Thyroid gland (tissue), 4 donors: ENCODE results near the gene CBY3. TPM values are rescaled to one million over a fixed set of nuclear protein-coding genes. Genes with fewer than 3 reads are reported as not detected.
A peak's percentile ranks its signal among the peaks of the same experiment; 100 is the strongest.
"Not testable (repeated sequence)": the region's sequence is repeated elsewhere in the genome, so short reads cannot be mapped to it uniquely, and the experiment has no call there.

Experiments
- DNase-seq, 2 donors: peaks; one replicate each; pipeline ENCODE4 v3.0.0-alpha.2; 2019
- H3K27ac ChIP-seq, 3 donors: fragments of 200-600 bp; sonication (generic); 1 replicate in 2 of 3; 2 replicates in 1 of 3; pipeline ENCODE4 v1.5.1; 2016 to 2019; ENCODE audit warnings: mild to moderate bottlenecking in 1 of 3, moderate library complexity in 1 of 3
- H3K27me3 ChIP-seq: fragments of 200-600 bp; sonication (generic); one replicate; pipeline ENCODE4 v1.5.1; 2019
- H3K36me3 ChIP-seq, 2 donors: fragments of 200-600 bp; sonication (generic); one replicate each; pipeline ENCODE4 v1.5.1; 2016 to 2019
- H3K4me1 ChIP-seq, 2 donors: fragments of 200-600 bp; sonication (generic); one replicate each; pipeline ENCODE4 v1.5.1; 2017 to 2019
- H3K4me3 ChIP-seq, 3 donors: fragments of 200-600 bp; sonication (generic); replicated peaks in 1 of 3; 1 replicate in 2 of 3; 2 replicates in 1 of 3; pipeline ENCODE4 v1.5.1; 2016; ENCODE audit warnings: mild to moderate bottlenecking in 1 of 3
- H3K9me3 ChIP-seq: fragments of 200-600 bp; sonication (generic); one replicate; pipeline ENCODE4 v1.5.1; 2017
- WGBS, 2 donors: methylation state at CpG; one replicate each; pipeline ENCODE4 v1.1.5; 2017; 5-methylcytosine and 5-hydroxymethylcytosine counted together
- intact Hi-C: fragments of 100-400 bp; cut with DNase I; formaldehyde crosslinking; loops from one replicate; pipeline ENCODE4 v1.15.1; 2023
- small RNA-seq: library from RNA; depleted of rRNA; stranded (forward); fragments of <200 nt; gene quantifications from one replicate; pipeline ENCODE3, GENCODE V24; 2016
- total RNA-seq, 4 donors: library from RNA; depleted of rRNA; stranded (reverse); fragments of >200 nt; gene quantifications; one replicate each; pipeline ENCODE4 v1.2.3, GENCODE V29; 2016

The CBY3 gene
- total RNA-seq, 4 donors from 2014 or later, result 0.67 TPM; not detected in 3

- H3K27me3 ChIP-seq, H3K4me1 ChIP-seq, H3K36me3 ChIP-seq, H3K27ac ChIP-seq, H3K4me3 ChIP-seq, DNase-seq, intact Hi-C loops, H3K9me3 ChIP-seq: not testable (repeated sequence)
- 80 to 95% methylated on average over 3 to 8 of the region's 17 CpGs for WGBS, 2 donors
Observed at GRCh38 chr5:179642626-179643025, 38.2 kb downstream of the CBY3 start.

GRCh38 chr5:179641745-179642144 is 39.1 kb downstream of the CBY3 start:
- H3K9me3 ChIP-seq, H3K36me3 ChIP-seq, H3K4me1 ChIP-seq, DNase-seq, intact Hi-C loops, H3K27me3 ChIP-seq, H3K27ac ChIP-seq, H3K4me3 ChIP-seq: not testable (repeated sequence)
- no CpG with 5 or more reads among the region's 4 CpGs for WGBS, 2 donors

DNA sequence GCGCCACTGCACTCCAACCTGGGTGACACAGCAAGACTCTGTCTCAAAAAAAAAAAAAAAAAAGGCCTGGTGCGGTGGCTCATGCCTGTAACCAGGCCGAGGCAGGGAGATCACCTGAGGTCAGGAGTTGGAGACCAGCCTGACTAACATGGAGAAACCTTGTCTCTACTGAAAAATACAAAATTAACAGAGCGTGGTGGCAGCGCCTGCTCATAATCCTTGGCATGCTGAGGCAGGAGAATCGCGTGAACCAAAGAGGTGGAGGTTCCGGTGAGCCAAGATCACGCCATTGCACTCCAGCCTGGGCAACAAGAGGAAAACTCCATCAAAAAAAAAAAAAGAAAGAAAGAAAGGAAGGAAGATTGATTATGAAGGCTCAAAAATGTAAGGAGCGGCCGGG is 41.5 kb downstream of the CBY3 start:
- H3K4me3 ChIP-seq, H3K9me3 ChIP-seq, DNase-seq, intact Hi-C loops, H3K27me3 ChIP-seq, H3K27ac ChIP-seq, H3K4me1 ChIP-seq, H3K36me3 ChIP-seq: not testable (repeated sequence)
- 92% methylated on average over 11 of the region's 11 CpGs for WGBS, 2 donors

- H3K9me3 ChIP-seq, H3K36me3 ChIP-seq, H3K27ac ChIP-seq, intact Hi-C loops, H3K27me3 ChIP-seq, H3K4me3 ChIP-seq, H3K4me1 ChIP-seq: not testable (repeated sequence)
- 12% methylated on average over 11 of the region's 49 CpGs; no CpG with 5 or more reads in 1 of the 2 donors for WGBS, 2 donors
- DNase-seq, result peak in 1 of 2 donors; percentile 21
Observed at GRCh38 chr5:179634370-179635172, 46.3 kb downstream of the CBY3 start.

- H3K4me1 ChIP-seq, DNase-seq, intact Hi-C loops, H3K9me3 ChIP-seq, H3K36me3 ChIP-seq, H3K27ac ChIP-seq, H3K27me3 ChIP-seq: not testable (repeated sequence)
- WGBS, 2 donors, result 44 to 53% methylated on average over 21 to 23 of the region's 38 CpGs
- H3K4me3 ChIP-seq, result peak overlapping the region in 1 of 3 donors; percentile 2
Observed at GRCh38 chr5:179633501-179634369, 47.1 kb downstream of the CBY3 start.

Small RNAs within 50 kb of the gene (small RNA-seq; reads per million reads assigned to genes)
- gene RF00017, result not detected

Other genes starting within 250 kb of the CBY3 start
- 10 to 100 TPM; 49.8 to 75.0 (median 63.0) TPM for gene RUFY1, start 130.5 kb downstream of the CBY3 start, total RNA-seq
- 100 to 1,000 TPM; 459 to 991 (median 620) TPM for gene HNRNPH1, start 57.4 kb downstream of the CBY3 start, total RNA-seq
- 100 to 1,000 TPM; 561 to 949 (median 856) TPM for gene CANX, start 17.9 kb upstream of the CBY3 start, total RNA-seq
- gene MAML1, start 51.8 kb upstream of the CBY3 start, total RNA-seq, result 10 to 100 TPM; 27.3 to 46.7 (median 28.0) TPM
- gene LTC4S, start 113.0 kb upstream of the CBY3 start, total RNA-seq, result 10 to 100 TPM in 2 of 4 donors, 1 to 10 TPM in 2; 6.4 to 28.2 (median 15.9) TPM
- 100 to 1,000 TPM in 2 of 4 donors, 10 to 100 TPM in 2; 83.6 to 108 (median 102) TPM for gene MGAT4B, start 125.8 kb upstream of the CBY3 start, total RNA-seq
- gene SQSTM1, start 139.9 kb upstream of the CBY3 start, total RNA-seq, result 1,000 to 10,000 TPM in 1 of 4 donors, 100 to 1,000 TPM in 3; 649 to 1,146 (median 971) TPM
- 10 to 100 TPM; 37.1 to 68.2 (median 52.1) TPM for gene MRNIP, start 177.8 kb upstream of the CBY3 start, total RNA-seq
- gene TBC1D9B, start 226.9 kb upstream of the CBY3 start, total RNA-seq, result 100 to 1,000 TPM in 1 of 4 donors, 10 to 100 TPM in 3; 75.5 to 115 (median 94.3) TPM